ENCODE measurements around the gene SMYD5. TPM values are rescaled to one million over a fixed set of nuclear protein-coding genes. Genes with fewer than 3 reads are reported as not detected.

SMYD5 gene
- polyA plus RNA-seq, 1 of the 3 experiments (the other 2 are of a cell fraction), result 21.4 TPM

DNA sequence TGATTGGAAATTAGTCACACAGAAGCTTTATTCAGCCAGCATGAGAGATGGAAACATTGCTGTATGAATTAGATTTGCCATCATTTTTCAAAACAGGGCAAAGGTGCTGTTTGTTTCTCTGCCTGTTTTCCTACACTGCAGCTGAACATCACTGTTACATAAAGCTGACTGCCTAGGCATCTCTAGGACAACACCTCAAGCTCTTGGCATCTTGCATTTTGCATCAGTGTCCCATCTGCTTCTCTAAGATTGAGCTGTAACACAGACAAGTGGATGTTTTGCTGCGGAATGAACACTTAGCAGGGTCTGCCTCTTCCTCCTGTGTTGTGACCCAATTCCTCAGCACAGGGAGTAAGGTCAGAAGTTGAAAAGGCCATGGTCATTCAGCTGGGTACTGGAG, 24.9 kb downstream of the SMYD5 start:
- no peak overlapping the region for H3K4me3 ChIP-seq (ENCODE audit: low read depth in 2 of 2, low read length in 1 of 2)
- H3K4me2 ChIP-seq, result no peak overlapping the region
- ChIA-PET POLR2A (no interaction called here), CTCF (interaction anchor here (1.1 to 1.7 kb wide), 2 partner anchors 9 to 51 kb away, joined by 3 to 5 read pairs; no protein-coding TSS in a partner anchor)
- no peaks in the 10 kb centered on the region for H3K9me3 ChIP-seq
- peaks cover 97% of the 10 kb centered on the region for H3K79me2 ChIP-seq (ENCODE audit: insufficient read depth)
- whole genome bisulfite sequencing (ENCODE audit: low lambda C conversion rate), result 100% methylated on average over 1 of the region's 1 CpG
- no peaks in the 10 kb centered on the region for H3K9me2 ChIP-seq
- DNase-seq, result no peak
- peaks cover 73% of the 10 kb centered on the region for H4K20me1 ChIP-seq (ENCODE audit: insufficient read depth)
- peaks cover 0 to 27% of the 10 kb centered on the region in 2 experiments; a peak in 3 of 4 replicates for H3K4me1 ChIP-seq (ENCODE audit: control insufficient read depth in 1 of 2, insufficient read depth in 2 of 2, low read depth in 1 of 2, low read length in 1 of 2)
- peaks cover 47 to 54% of the 10 kb centered on the region in 2 experiments for H3K36me3 ChIP-seq (replicated peaks in 1 of 2; ENCODE audit: control insufficient read depth in 1 of 2, insufficient read depth in 2 of 2, low read length in 1 of 2)
- TF ChIP-seq TCF12 (IDR thresholded peaks at IDR 0.05) (no peak), RXRA (IDR thresholded peaks at IDR 0.05; ENCODE audit: borderline replicate concordance, low read depth) (no peak), FOXJ3 (CRISPR knock-in tag; IDR thresholded peaks at IDR 0.05) (no peak), TAF1 (IDR thresholded peaks at IDR 0.05; ENCODE audit: borderline replicate concordance, low read depth, low read length) (no peak), MXI1 (IDR thresholded peaks at IDR 0.05; ENCODE audit: low read depth, low read length) (no peak), CHD2 (IDR thresholded peaks at IDR 0.05; ENCODE audit: low read length, partially characterized antibody) (no peak), RFX5 (IDR thresholded peaks at IDR 0.05; ENCODE audit: low read length) (no peak), POLR2AphosphoS5 (IDR thresholded peaks at IDR 0.05; ENCODE audit: low read depth, low read length) (no peak), NRF1 (IDR thresholded peaks at IDR 0.05; ENCODE audit: low read depth, low read length) (no peak)
- TF ChIP-seq, protein P1, sequence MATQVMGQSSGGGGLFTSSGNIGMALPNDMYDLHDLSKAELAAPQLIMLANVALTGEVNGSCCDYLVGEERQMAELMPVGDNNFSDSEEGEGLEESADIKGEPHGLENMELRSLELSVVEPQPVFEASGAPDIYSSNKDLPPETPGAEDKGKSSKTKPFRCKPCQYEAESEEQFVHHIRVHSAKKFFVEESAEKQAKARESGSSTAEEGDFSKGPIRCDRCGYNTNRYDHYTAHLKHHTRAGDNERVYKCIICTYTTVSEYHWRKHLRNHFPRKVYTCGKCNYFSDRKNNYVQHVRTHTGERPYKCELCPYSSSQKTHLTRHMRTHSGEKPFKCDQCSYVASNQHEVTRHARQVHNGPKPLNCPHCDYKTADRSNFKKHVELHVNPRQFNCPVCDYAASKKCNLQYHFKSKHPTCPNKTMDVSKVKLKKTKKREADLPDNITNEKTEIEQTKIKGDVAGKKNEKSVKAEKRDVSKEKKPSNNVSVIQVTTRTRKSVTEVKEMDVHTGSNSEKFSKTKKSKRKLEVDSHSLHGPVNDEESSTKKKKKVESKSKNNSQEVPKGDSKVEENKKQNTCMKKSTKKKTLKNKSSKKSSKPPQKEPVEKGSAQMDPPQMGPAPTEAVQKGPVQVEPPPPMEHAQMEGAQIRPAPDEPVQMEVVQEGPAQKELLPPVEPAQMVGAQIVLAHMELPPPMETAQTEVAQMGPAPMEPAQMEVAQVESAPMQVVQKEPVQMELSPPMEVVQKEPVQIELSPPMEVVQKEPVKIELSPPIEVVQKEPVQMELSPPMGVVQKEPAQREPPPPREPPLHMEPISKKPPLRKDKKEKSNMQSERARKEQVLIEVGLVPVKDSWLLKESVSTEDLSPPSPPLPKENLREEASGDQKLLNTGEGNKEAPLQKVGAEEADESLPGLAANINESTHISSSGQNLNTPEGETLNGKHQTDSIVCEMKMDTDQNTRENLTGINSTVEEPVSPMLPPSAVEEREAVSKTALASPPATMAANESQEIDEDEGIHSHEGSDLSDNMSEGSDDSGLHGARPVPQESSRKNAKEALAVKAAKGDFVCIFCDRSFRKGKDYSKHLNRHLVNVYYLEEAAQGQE (IDR thresholded peaks at IDR 0.05; ENCODE audit: low read depth, low read length), result no peak
- TF ChIP-seq, protein P2, sequence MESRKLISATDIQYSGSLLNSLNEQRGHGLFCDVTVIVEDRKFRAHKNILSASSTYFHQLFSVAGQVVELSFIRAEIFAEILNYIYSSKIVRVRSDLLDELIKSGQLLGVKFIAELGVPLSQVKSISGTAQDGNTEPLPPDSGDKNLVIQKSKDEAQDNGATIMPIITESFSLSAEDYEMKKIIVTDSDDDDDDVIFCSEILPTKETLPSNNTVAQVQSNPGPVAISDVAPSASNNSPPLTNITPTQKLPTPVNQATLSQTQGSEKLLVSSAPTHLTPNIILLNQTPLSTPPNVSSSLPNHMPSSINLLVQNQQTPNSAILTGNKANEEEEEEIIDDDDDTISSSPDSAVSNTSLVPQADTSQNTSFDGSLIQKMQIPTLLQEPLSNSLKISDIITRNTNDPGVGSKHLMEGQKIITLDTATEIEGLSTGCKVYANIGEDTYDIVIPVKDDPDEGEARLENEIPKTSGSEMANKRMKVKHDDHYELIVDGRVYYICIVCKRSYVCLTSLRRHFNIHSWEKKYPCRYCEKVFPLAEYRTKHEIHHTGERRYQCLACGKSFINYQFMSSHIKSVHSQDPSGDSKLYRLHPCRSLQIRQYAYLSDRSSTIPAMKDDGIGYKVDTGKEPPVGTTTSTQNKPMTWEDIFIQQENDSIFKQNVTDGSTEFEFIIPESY (IDR thresholded peaks at IDR 0.05; ENCODE audit: borderline replicate concordance, low read depth), result no peak
- TF ChIP-seq, protein P3, sequence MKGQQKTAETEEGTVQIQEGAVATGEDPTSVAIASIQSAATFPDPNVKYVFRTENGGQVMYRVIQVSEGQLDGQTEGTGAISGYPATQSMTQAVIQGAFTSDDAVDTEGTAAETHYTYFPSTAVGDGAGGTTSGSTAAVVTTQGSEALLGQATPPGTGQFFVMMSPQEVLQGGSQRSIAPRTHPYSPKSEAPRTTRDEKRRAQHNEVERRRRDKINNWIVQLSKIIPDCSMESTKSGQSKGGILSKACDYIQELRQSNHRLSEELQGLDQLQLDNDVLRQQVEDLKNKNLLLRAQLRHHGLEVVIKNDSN (IDR thresholded peaks at IDR 0.05; ENCODE audit: borderline replicate concordance, low read depth), result no peak
- TF ChIP-seq, protein P4, sequence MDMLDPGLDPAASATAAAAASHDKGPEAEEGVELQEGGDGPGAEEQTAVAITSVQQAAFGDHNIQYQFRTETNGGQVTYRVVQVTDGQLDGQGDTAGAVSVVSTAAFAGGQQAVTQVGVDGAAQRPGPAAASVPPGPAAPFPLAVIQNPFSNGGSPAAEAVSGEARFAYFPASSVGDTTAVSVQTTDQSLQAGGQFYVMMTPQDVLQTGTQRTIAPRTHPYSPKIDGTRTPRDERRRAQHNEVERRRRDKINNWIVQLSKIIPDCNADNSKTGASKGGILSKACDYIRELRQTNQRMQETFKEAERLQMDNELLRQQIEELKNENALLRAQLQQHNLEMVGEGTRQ (IDR thresholded peaks at IDR 0.05; ENCODE audit: borderline replicate concordance, low read depth, low read length), result no peak
- TF ChIP-seq, protein P5, sequence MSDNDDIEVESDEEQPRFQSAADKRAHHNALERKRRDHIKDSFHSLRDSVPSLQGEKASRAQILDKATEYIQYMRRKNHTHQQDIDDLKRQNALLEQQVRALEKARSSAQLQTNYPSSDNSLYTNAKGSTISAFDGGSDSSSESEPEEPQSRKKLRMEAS (IDR thresholded peaks at IDR 0.05; ENCODE audit: low read depth), result no peak
- H3K27me3 ChIP-seq (ENCODE audit: insufficient read depth), result no peaks in the 10 kb centered on the region
- H2AFZ ChIP-seq (ENCODE audit: low read depth), result no peak overlapping the region
- H3K9ac ChIP-seq, result no peak overlapping the region
- no peak overlapping the region; a peak in 1 of 4 replicates for H3K27ac ChIP-seq (ENCODE audit: low read depth in 2 of 2, low read length in 1 of 2)
- H3F3A ChIP-seq (replicated peaks; ENCODE audit: insufficient read depth), result peaks cover 3% of the 10 kb centered on the region

All from SK-N-SH (cell line).